ENCODE results near the gene HNRNPL. TPM values are rescaled to one million over a fixed set of nuclear protein-coding genes. Genes with fewer than 3 reads are reported as not detected.

HNRNPL gene
- total and polyA plus RNA-seq, 9 of the 15 experiments (the other 6 are each of a cell fraction or from before 2014, with no cell fraction given): 39.5 to 610 (median 299) TPM

GRCh38 chr19:38849860-38850435, at the start of gene HNRNPL (continued):
- TF ChIP-seq VEZF1 (CRISPR knock-in tag; IDR thresholded peaks at IDR 0.05): peak; percentile 98
- no peak for TF ChIP-seq E4F1 (CRISPR knock-in tag; IDR thresholded peaks at IDR 0.05; ENCODE audit: borderline replicate concordance)
- TF ChIP-seq PHTF2 (CRISPR knock-in tag; IDR thresholded peaks at IDR 0.05): no peak
- TF ChIP-seq TCF7 (IDR thresholded peaks at IDR 0.05; ENCODE audit: borderline replicate concordance): no peak
- no peak for TF ChIP-seq ELF1 (tag; IDR thresholded peaks at IDR 0.05)
- no peak for TF ChIP-seq SIRT6 (IDR thresholded peaks at IDR 0.05; ENCODE audit: low read depth, low read length)
- TF ChIP-seq ZNF445 (CRISPR knock-in tag; IDR thresholded peaks at IDR 0.05; ENCODE audit: low read depth): no peak
- no peak for TF ChIP-seq PYGO2 (tag; IDR thresholded peaks at IDR 0.05)
- no peak for TF ChIP-seq U2AF2 (optimal IDR thresholded peaks at IDR 0.05; ENCODE audit: low read depth, low read length)
- 0 out of 2 replicates have a peak, but pooled peaks have one; percentile 41 for TF ChIP-seq HBP1 (CRISPR knock-in tag; IDR thresholded peaks at IDR 0.05)
- TF ChIP-seq ZNF134 (CRISPR knock-in tag; conservative IDR thresholded peaks at IDR 0.05): no peak
- no peak for TF ChIP-seq ZBTB8A (IDR thresholded peaks at IDR 0.05; ENCODE audit: partially characterized antibody)
- TF ChIP-seq ZNF140 (CRISPR knock-in tag; IDR thresholded peaks at IDR 0.05): no peak
- TF ChIP-seq POU5F1 (IDR thresholded peaks at IDR 0.05; ENCODE audit: borderline replicate concordance, low read depth, low read length, partially characterized antibody): no peak
- no peak for TF ChIP-seq HDGF (IDR thresholded peaks at IDR 0.05)
- TF ChIP-seq JUND (IDR thresholded peaks at IDR 0.05; ENCODE audit: borderline replicate concordance, low read depth, low read length): peak; percentile 30
- no peak for TF ChIP-seq JUND (tag; IDR thresholded peaks at IDR 0.05; ENCODE audit: borderline replicate concordance, low read depth, low read length)
- no peak for TF ChIP-seq CHD1 (IDR thresholded peaks at IDR 0.05; ENCODE audit: low read length)
- no peak for TF ChIP-seq NR2F6 (CRISPR knock-in tag; IDR thresholded peaks at IDR 0.05)
- no peak for TF ChIP-seq ZNF668 (CRISPR knock-in tag; IDR thresholded peaks at IDR 0.05)
- TF ChIP-seq JUNB (CRISPR knock-in tag; conservative IDR thresholded peaks at IDR 0.05): no peak
- TF ChIP-seq TBP (optimal IDR thresholded peaks at IDR 0.05; ENCODE audit: low read depth, low read length): peak; percentile 72
- no peak for TF ChIP-seq ID3 (CRISPR knock-in tag; IDR thresholded peaks at IDR 0.05)
- TF ChIP-seq ID3 (tag; IDR thresholded peaks at IDR 0.05): no peak
